PFSK-1 (cell line): Measurements from ENCODE around the gene RER1.

Source experiments
- POLR2AphosphoS5 ChIP-seq: IDR thresholded peaks from 2 replicates; pipeline ENCODE4 v1.6.1; 2012; ENCODE audit warnings: low read depth, mild to moderate bottlenecking, control low read depth, low read length, moderate library complexity
- SIN3A ChIP-seq: IDR thresholded peaks from 2 replicates; pipeline ENCODE4 v1.6.1; 2012; ENCODE audit warnings: mild to moderate bottlenecking, low read length, moderate library complexity, borderline replicate concordance; ENCODE audit not compliant: insufficient read depth
- TAF1 ChIP-seq: IDR thresholded peaks from 2 replicates; pipeline ENCODE4 v1.6.1; 2012; ENCODE audit warnings: low read length, control low read depth, borderline replicate concordance; ENCODE audit not compliant: insufficient read depth
- TF ChIP-seq, protein P1 (sequence below), 2 experiments: IDR thresholded peaks; 2 replicates each; pipeline versions ENCODE4 v1.6.1 to v1.8.0; 2011 to 2012; ENCODE audit warnings: low read depth in 2 of 2, low read length in 2 of 2, control low read depth in 1 of 2, inconsistent platforms in 1 of 2, mild to moderate bottlenecking in 1 of 2, moderate library complexity in 1 of 2; ENCODE audit not compliant: insufficient read depth in 1 of 2

DNA sequence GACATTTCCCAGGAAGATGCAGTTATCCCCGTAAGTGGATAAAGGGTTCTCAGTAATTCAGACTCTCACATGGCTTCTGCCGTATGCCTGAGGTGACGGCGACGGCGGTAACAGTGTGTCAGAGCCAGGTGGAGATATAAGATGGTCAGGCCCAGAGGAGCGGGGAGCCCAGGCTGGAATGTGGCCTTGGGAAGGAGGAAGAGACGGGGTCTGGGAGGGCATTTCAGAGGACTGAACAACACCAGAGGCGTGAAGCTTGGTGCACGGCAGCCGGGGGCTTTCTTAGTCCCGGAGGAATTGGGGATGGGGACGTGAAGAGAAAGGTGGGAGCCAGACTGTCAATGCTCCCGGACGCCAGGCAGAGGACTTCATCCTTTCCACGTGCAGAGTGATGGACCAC lies 1.0 kb downstream of the RER1 start:
- TF ChIP-seq, protein P1, sequence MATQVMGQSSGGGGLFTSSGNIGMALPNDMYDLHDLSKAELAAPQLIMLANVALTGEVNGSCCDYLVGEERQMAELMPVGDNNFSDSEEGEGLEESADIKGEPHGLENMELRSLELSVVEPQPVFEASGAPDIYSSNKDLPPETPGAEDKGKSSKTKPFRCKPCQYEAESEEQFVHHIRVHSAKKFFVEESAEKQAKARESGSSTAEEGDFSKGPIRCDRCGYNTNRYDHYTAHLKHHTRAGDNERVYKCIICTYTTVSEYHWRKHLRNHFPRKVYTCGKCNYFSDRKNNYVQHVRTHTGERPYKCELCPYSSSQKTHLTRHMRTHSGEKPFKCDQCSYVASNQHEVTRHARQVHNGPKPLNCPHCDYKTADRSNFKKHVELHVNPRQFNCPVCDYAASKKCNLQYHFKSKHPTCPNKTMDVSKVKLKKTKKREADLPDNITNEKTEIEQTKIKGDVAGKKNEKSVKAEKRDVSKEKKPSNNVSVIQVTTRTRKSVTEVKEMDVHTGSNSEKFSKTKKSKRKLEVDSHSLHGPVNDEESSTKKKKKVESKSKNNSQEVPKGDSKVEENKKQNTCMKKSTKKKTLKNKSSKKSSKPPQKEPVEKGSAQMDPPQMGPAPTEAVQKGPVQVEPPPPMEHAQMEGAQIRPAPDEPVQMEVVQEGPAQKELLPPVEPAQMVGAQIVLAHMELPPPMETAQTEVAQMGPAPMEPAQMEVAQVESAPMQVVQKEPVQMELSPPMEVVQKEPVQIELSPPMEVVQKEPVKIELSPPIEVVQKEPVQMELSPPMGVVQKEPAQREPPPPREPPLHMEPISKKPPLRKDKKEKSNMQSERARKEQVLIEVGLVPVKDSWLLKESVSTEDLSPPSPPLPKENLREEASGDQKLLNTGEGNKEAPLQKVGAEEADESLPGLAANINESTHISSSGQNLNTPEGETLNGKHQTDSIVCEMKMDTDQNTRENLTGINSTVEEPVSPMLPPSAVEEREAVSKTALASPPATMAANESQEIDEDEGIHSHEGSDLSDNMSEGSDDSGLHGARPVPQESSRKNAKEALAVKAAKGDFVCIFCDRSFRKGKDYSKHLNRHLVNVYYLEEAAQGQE (IDR thresholded peaks at IDR 0.05; ENCODE audit: insufficient read depth in 1 of 2, low read depth in 2 of 2, low read length in 2 of 2): no peak
- no peak for TF ChIP-seq TAF1
- TF ChIP-seq SIN3A: no peak
- TF ChIP-seq POLR2AphosphoS5: no peak
